Ishikawa (cell line): ENCODE data around the gene CACNA1F.

Experiments
- CREB1 ChIP-seq: IDR thresholded peaks from 2 replicates; pipeline ENCODE4 v1.6.1; 2012; ENCODE audit warnings: low read depth
- EP300 ChIP-seq: IDR thresholded peaks from 2 replicates; pipeline ENCODE4 v1.6.1; 2012; ENCODE audit warnings: borderline replicate concordance
- FOXM1 ChIP-seq: IDR thresholded peaks from 2 replicates; pipeline ENCODE4 v1.6.1; 2012; ENCODE audit warnings: low read depth, borderline replicate concordance
- RAD21 ChIP-seq: IDR thresholded peaks from 2 replicates; pipeline ENCODE4 v1.6.1; 2012; ENCODE audit warnings: low read depth
- TAF1 ChIP-seq: IDR thresholded peaks from 2 replicates; pipeline ENCODE4 v1.6.1; 2012; ENCODE audit warnings: low read depth, mild to moderate bottlenecking
- TCF12 ChIP-seq: IDR thresholded peaks from 2 replicates; pipeline ENCODE4 v1.6.1; 2012; ENCODE audit warnings: low read depth
- ZBTB7A ChIP-seq: IDR thresholded peaks from 2 replicates; pipeline ENCODE4 v1.6.1; 2012; ENCODE audit warnings: low read depth
- TF ChIP-seq, protein P1 (sequence below): IDR thresholded peaks from 2 replicates; pipeline ENCODE4 v1.6.1; 2012; ENCODE audit warnings: low read depth, mild to moderate bottlenecking
- TF ChIP-seq, protein P2 (sequence below): IDR thresholded peaks from 2 replicates; pipeline ENCODE4 v1.6.1; 2012

DNA sequence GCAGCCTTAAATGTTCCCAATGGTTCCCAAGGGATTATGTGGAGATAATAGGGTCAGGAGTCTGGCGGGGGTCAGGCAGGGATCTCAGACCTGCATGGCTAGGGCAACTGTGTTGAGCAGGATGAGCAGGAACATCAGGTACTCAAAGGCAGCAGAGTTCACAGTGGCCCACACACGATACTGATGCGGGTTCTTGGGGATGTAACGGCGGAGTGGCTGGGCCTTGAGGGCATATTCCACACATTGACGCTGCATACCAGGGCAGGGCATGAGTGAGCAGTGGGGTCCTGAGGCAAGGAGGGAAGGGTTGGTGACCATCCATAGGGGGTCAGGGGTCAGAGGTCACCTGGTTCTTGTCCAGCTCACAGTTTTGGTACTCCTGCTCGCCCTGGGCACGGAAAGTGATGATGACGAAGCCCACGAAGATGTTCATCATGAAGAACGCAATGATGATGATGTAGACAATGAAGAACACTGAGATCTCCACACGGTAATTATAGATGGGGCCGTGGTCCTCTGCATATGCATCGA lies 18.1 kb downstream of the CACNA1F start:
- TF ChIP-seq, protein P1, sequence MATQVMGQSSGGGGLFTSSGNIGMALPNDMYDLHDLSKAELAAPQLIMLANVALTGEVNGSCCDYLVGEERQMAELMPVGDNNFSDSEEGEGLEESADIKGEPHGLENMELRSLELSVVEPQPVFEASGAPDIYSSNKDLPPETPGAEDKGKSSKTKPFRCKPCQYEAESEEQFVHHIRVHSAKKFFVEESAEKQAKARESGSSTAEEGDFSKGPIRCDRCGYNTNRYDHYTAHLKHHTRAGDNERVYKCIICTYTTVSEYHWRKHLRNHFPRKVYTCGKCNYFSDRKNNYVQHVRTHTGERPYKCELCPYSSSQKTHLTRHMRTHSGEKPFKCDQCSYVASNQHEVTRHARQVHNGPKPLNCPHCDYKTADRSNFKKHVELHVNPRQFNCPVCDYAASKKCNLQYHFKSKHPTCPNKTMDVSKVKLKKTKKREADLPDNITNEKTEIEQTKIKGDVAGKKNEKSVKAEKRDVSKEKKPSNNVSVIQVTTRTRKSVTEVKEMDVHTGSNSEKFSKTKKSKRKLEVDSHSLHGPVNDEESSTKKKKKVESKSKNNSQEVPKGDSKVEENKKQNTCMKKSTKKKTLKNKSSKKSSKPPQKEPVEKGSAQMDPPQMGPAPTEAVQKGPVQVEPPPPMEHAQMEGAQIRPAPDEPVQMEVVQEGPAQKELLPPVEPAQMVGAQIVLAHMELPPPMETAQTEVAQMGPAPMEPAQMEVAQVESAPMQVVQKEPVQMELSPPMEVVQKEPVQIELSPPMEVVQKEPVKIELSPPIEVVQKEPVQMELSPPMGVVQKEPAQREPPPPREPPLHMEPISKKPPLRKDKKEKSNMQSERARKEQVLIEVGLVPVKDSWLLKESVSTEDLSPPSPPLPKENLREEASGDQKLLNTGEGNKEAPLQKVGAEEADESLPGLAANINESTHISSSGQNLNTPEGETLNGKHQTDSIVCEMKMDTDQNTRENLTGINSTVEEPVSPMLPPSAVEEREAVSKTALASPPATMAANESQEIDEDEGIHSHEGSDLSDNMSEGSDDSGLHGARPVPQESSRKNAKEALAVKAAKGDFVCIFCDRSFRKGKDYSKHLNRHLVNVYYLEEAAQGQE: no peak
- TF ChIP-seq CREB1: no peak
- TF ChIP-seq, protein P2, sequence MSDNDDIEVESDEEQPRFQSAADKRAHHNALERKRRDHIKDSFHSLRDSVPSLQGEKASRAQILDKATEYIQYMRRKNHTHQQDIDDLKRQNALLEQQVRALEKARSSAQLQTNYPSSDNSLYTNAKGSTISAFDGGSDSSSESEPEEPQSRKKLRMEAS: no peak
- TF ChIP-seq TCF12: no peak
- no peak for TF ChIP-seq FOXM1
- no peak for TF ChIP-seq RAD21
- no peak for TF ChIP-seq EP300
- TF ChIP-seq ZBTB7A: no peak
- TF ChIP-seq TAF1: no peak
